Measurements from ENCODE around the gene NLRC5. TPM values are rescaled to one million over a fixed set of nuclear protein-coding genes. Genes with fewer than 3 reads are reported as not detected.

The NLRC5 gene, protein sequence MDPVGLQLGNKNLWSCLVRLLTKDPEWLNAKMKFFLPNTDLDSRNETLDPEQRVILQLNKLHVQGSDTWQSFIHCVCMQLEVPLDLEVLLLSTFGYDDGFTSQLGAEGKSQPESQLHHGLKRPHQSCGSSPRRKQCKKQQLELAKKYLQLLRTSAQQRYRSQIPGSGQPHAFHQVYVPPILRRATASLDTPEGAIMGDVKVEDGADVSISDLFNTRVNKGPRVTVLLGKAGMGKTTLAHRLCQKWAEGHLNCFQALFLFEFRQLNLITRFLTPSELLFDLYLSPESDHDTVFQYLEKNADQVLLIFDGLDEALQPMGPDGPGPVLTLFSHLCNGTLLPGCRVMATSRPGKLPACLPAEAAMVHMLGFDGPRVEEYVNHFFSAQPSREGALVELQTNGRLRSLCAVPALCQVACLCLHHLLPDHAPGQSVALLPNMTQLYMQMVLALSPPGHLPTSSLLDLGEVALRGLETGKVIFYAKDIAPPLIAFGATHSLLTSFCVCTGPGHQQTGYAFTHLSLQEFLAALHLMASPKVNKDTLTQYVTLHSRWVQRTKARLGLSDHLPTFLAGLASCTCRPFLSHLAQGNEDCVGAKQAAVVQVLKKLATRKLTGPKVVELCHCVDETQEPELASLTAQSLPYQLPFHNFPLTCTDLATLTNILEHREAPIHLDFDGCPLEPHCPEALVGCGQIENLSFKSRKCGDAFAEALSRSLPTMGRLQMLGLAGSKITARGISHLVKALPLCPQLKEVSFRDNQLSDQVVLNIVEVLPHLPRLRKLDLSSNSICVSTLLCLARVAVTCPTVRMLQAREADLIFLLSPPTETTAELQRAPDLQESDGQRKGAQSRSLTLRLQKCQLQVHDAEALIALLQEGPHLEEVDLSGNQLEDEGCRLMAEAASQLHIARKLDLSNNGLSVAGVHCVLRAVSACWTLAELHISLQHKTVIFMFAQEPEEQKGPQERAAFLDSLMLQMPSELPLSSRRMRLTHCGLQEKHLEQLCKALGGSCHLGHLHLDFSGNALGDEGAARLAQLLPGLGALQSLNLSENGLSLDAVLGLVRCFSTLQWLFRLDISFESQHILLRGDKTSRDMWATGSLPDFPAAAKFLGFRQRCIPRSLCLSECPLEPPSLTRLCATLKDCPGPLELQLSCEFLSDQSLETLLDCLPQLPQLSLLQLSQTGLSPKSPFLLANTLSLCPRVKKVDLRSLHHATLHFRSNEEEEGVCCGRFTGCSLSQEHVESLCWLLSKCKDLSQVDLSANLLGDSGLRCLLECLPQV (N-terminal part only)
- total RNA-seq = 0.26 TPM in 1 of 2 replicates, not detected in the other
- long read RNA-seq = 0 reads

DNA sequence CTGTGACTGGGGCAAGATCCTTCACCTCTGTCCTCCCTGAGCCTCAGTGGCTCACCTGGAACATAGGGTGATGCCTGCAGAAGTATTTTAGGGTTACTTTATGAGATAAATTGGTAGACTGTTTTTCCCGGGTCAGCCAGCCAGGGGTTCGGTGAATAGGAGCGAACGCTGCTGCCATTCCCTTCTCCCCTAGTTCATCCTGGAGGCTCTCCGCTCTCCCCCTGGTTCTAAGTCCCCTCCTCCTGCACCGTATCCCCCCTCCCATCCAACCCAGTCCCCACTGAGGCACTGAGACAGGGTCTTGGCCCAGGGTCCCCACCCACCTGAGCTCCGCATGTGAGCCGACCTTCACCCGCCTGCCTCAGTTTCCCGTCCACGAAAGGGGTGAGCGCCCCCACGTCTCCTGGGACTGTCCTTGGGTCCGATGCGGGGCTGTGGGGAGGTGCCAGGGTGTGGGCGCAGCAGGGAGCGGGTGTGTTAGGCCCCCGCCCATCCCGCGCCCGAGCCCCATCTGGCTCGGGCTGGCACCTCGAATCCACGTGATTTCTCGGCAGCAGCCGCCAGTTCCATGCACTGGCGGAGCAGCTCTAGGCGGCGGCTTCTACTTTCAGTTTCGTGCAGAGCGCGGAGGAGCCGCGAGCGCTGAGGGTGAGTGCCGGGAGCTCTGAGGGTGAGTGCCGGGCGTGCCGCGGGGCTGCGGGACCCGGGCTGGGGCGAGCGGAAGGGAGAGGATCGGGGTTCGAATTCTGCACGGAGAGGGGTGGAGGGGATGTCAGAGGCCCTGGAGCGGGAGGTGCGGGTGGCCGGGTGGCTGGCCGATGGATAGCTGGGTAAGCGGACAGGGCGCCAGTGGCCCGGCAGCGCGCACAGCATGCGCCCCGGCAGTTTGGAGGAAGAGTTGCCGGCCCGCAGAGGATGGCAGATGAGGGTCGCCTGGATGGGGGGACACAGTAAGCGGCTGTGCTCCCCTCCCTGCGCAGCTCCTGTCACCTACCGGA lies at the start of gene NLRC5:
NLRC5 (plus strand) TSS at position 610 of the 998 bp plus-strand sequence. CDS start 31,156 bp downstream, outside the sequence.
- Mint-ChIP-seq H3K4me1 (peaks cover 11% of the 10 kb centered on the region), H3K27me3 (ENCODE audit: low read depth) (peaks cover 71% of the 10 kb centered on the region), H3K36me3 (ENCODE audit: low read depth) (no peaks in the 10 kb centered on the region), H3K27ac (ENCODE audit: unreplicated experiment) (no peak within 1 kb of the TSS), H3K9me3 (no peaks in the 10 kb centered on the region), H3K4me3 (peak within 1 kb of the TSS; percentile 89)
- TF ChIP-seq, protein P1, sequence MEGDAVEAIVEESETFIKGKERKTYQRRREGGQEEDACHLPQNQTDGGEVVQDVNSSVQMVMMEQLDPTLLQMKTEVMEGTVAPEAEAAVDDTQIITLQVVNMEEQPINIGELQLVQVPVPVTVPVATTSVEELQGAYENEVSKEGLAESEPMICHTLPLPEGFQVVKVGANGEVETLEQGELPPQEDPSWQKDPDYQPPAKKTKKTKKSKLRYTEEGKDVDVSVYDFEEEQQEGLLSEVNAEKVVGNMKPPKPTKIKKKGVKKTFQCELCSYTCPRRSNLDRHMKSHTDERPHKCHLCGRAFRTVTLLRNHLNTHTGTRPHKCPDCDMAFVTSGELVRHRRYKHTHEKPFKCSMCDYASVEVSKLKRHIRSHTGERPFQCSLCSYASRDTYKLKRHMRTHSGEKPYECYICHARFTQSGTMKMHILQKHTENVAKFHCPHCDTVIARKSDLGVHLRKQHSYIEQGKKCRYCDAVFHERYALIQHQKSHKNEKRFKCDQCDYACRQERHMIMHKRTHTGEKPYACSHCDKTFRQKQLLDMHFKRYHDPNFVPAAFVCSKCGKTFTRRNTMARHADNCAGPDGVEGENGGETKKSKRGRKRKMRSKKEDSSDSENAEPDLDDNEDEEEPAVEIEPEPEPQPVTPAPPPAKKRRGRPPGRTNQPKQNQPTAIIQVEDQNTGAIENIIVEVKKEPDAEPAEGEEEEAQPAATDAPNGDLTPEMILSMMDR (conservative IDR thresholded peaks at IDR 0.05) = no peak
- peak; percentile 49 for DNase-seq (ENCODE audit: low read depth, low spot score)

DNA sequence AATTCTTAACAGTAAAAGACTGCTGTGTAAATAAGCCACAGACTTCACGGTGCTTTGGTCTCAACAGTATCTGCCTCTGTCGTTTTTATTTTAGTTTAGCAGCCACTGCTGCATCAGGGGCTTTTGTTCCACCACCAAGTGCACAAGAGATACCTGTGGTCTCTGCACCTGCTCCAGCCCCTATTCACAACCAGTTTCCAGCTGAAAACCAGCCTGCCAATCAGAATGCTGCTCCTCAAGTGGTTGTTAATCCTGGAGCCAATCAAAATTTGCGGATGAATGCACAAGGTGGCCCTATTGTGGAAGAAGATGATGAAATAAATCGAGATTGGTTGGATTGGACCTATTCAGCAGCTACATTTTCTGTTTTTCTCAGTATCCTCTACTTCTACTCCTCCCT lies 49.6 kb upstream of the NLRC5 start:
- H3K27ac Mint-ChIP-seq (ENCODE audit: unreplicated experiment) = no peak overlapping the region
- peaks cover 22% of the 10 kb centered on the region for H3K4me1 Mint-ChIP-seq

DNA sequence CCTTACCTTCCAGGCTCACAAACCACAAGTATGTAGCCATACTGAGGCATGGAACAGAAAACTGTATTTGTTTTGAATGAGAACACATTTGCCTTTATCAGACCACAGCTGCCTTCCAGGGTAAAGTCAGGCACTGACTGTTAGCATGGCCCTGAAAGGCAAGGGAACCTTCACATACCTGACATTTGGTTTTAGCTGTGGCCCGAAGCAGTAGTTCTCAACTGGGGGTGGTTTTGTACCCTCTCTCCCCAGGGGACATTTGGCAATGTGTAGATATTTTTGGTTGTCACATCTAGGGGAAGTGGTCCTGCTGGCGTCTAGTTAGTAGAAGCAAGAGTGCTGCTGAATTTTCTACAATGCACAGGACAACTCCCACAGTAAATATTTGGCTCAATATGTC lies 48.3 kb upstream of the NLRC5 start:
- Mint-ChIP-seq H3K4me3 (no peak overlapping the region), H3K9me3 (no peaks in the 10 kb centered on the region), H3K27ac (ENCODE audit: unreplicated experiment) (no peak overlapping the region), H3K27me3 (ENCODE audit: low read depth) (no peaks in the 10 kb centered on the region), H3K36me3 (ENCODE audit: low read depth) (peaks cover 12% of the 10 kb centered on the region), H3K4me1 (peaks cover 14% of the 10 kb centered on the region)
- TF ChIP-seq, protein P1 (conservative IDR thresholded peaks at IDR 0.05) = no peak
- DNase-seq (ENCODE audit: low read depth, low spot score) = no peak

More for the DNA sequence above, 49.6 kb upstream of the NLRC5 start:
- Mint-ChIP-seq H3K36me3 (ENCODE audit: low read depth) (peaks cover 12% of the 10 kb centered on the region), H3K27me3 (ENCODE audit: low read depth) (no peaks in the 10 kb centered on the region), H3K4me3 (no peak overlapping the region), H3K9me3 (no peaks in the 10 kb centered on the region)
- TF ChIP-seq, protein P1 (conservative IDR thresholded peaks at IDR 0.05) = no peak
- no peak for DNase-seq (ENCODE audit: low read depth, low spot score)

DNA sequence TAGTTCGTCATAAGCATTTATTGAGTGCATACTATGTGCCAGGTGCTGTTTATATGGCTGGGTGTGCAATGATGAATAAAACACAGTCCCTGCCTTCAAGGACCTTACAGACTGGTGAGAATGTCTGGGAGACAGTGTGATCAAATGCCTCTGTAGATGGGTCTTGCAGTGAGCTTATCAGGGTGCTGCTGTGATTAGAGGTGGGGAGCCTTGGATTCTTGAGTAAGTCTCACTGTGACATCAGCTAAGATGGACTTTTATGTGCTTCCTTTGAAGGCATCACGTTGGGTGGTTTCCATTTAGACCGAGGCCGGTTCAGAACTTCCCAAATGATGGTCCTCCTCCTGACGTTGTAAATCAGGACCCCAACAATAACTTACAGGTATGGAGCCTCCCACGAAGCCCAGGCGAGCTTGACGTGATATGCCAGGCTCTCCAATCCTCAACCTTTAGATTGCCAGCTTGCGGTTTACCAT lies 47.5 kb upstream of the NLRC5 start:
- H3K4me1 Mint-ChIP-seq = peaks cover 7% of the 10 kb centered on the region
- no peak overlapping the region for H3K4me3 Mint-ChIP-seq
- no peaks in the 10 kb centered on the region for H3K9me3 Mint-ChIP-seq
- TF ChIP-seq, protein P1 (conservative IDR thresholded peaks at IDR 0.05) = no peak
- no peak overlapping the region for H3K27ac Mint-ChIP-seq (ENCODE audit: unreplicated experiment)
- H3K36me3 Mint-ChIP-seq (ENCODE audit: low read depth) = peaks cover 12% of the 10 kb centered on the region
- DNase-seq (ENCODE audit: low read depth, low spot score) = no peak
- no peaks in the 10 kb centered on the region for H3K27me3 Mint-ChIP-seq (ENCODE audit: low read depth)

Measured in neural crest cell (in vitro differentiated cells).